Measurements from ENCODE around the gene KLHL15.

Gene KLHL15

GRCh38 chrX:23944234-23944633 lies 82.8 kb downstream of the KLHL15 start:
- DNase-seq = peak; percentile 1

GRCh38 chrX:23939203-23939602 lies 87.8 kb downstream of the KLHL15 start:
- no peak for DNase-seq

DNA sequence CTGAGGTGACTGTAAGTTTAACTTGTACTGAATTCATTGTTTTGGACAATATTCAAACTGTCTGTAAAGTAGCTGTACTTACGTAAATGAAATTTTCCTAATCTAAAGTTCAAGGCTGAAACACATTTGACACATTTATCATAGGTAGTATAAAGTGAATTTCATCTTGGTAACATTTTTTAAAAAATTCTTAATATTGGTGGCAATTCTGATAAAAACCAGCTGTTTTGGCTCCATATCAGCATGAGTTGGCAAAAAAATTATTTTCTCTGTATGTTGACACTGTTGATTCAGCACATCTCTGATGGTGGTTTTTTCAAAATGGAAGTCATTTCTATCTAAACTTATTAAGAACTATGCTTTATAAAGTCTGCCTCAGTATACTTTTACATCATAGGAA lies 88.3 kb downstream of the KLHL15 start:
- DNase-seq = peak; percentile 33

DNA sequence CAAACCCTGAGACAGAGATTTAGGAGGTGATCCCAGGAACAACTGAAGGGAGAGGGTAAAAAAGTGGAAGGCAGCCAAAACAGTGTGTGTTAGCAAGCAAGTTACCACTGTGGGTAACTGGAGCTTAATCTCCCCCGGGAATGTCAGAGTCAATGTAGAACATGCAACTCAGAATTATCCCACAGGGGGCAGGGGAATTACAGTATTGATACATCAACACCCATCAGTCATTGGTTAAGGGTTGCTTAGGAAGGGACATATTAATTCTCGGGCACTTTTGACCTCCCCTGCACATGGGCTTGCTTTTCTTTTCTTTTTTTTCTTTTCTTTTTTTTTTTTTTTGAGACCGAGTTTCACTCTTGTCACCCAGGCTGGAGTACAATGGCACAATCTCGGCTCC lies 89.9 kb downstream of the KLHL15 start:
- DNase-seq = peak; percentile 4

- DNase-seq = no peak
Measured at GRCh38 chrX:23936180-23936579, 90.8 kb downstream of the KLHL15 start.

DNA sequence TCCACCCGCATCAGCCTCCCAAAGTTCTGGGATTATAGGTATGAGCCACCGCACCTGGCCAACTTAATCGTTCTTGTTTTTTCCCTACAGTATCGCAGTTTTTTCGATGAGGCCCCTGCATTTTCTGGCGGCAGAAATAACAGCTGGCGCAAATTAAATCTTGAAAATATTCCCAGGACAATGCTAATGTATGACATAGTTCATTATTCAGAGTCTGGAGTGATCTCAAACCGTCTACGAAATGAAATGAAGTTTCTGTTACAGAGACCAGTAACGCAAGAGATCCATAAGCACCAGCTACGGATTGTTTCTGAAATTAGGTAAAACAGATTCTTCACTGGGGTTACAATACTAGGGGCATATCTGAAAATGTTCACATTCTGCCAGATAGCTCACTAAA lies 91.9 kb downstream of the KLHL15 start:
- peak; percentile 50 for DNase-seq

Measured in eye (tissue), 1 donor.